B cell (primary cell): ENCODE results near the gene LIPH. TPM values are rescaled to one million over a fixed set of nuclear protein-coding genes. Genes with fewer than 3 reads are reported as not detected.

Source experiments
- ATAC-seq: fragments of 200-7000 bp; cut with Tn5 transposase; one replicate; pipeline ENCODE4 v1.10.0; 2021; ENCODE audit warnings: low read depth, mild to moderate bottlenecking, moderate number of reproducible peaks, moderate library complexity
- CTCF ChIA-PET: fragments of 350-600 bp; sonication (Branson Sonifier 250); formaldehyde crosslinking; loops from one replicate; lab custom pipeline; 2021; ENCODE audit warnings: antibody characterized with exemption, inconsistent platforms; lab: Charles Lee
- POLR2A ChIA-PET: fragments of 350-600 bp; sonication (Branson Sonifier 250); formaldehyde crosslinking; loops from one replicate; lab custom pipeline; 2021; ENCODE audit warnings: antibody characterized with exemption; lab: Charles Lee
- DNase-seq: peaks from one replicate; pipeline ENCODE4 v3.0.0; 2013
- H2AFZ ChIP-seq: 2 replicates; pipeline ENCODE4 v1.6.1; 2012; ENCODE audit warnings: mild to moderate bottlenecking, low read depth, low read length; ENCODE audit not compliant: insufficient read depth, poor library complexity, severe bottlenecking
- H3K27ac ChIP-seq, 2 donors: 1 replicate in 1 of 2; 2 replicates in 1 of 2; pipeline ENCODE4 v1.5.1; 2012 to 2013; ENCODE audit warnings: low read length in 2 of 2, mild to moderate bottlenecking in 2 of 2, moderate library complexity in 1 of 2
- H3K27me3 ChIP-seq, 4 experiments: fragments of 200-600 bp in 1 of 4; sonication (generic) in 1 of 4; replicated peaks in 1 of 4; 1 replicate in 2 of 4; 2 replicates in 2 of 4; pipeline versions ENCODE4 v1.6.1 to v1.7.0; 2013 to 2016; ENCODE audit warnings: low read length in 3 of 4, mild to moderate bottlenecking in 2 of 4, mixed read lengths in 1 of 4, moderate library complexity in 1 of 4; ENCODE audit not compliant: insufficient read depth in 4 of 4, control insufficient read depth in 3 of 4; ENCODE audit errors: control extremely low read depth in 1 of 4
- H3K36me3 ChIP-seq, 2 experiments: replicated peaks in 1 of 2; 1 replicate in 1 of 2; 2 replicates in 1 of 2; pipeline versions ENCODE4 v1.6.1 to v1.7.1; 2013; ENCODE audit warnings: low read length in 1 of 2; ENCODE audit not compliant: insufficient read depth in 2 of 2, control insufficient read depth in 1 of 2; ENCODE audit errors: control extremely low read depth in 1 of 2, extremely low read depth in 1 of 2
- H3K4me1 ChIP-seq, 2 donors: fragments of 200-600 bp in 1 of 2; sonication (generic) in 1 of 2; 1 replicate in 1 of 2; 2 replicates in 1 of 2; pipeline versions ENCODE4 v1.5.1 to v1.6.1; 2013 to 2017; ENCODE audit warnings: low read length in 2 of 2; ENCODE audit not compliant: control insufficient read depth in 2 of 2, insufficient read depth in 2 of 2
- H3K4me2 ChIP-seq: replicated peaks from 2 replicates; pipeline ENCODE3; 2012; ENCODE audit warnings: mild to moderate bottlenecking, low read depth, low read length; ENCODE audit not compliant: poor library complexity, severe bottlenecking
- H3K4me3 ChIP-seq, 5 experiments: fragments of 200-600 bp in 1 of 5; sonication (generic) in 1 of 5; 1 replicate in 3 of 5; 2 replicates in 2 of 5; pipeline versions ENCODE4 v1.5.1 to v1.7.0; 2011 to 2016; ENCODE audit warnings: low read length in 4 of 5, mild to moderate bottlenecking in 4 of 5, low read depth in 2 of 5, control low read depth in 1 of 5, moderate library complexity in 1 of 5; ENCODE audit not compliant: insufficient read depth in 1 of 5; ENCODE audit errors: control extremely low read depth in 1 of 5, extremely low read depth in 1 of 5
- H3K79me2 ChIP-seq: fragments of 200-600 bp; sonication (generic); one replicate; pipeline ENCODE4 v1.6.0; 2016; ENCODE audit warnings: low read length; ENCODE audit not compliant: control insufficient read depth, insufficient read depth
- H3K9ac ChIP-seq: fragments of 200-600 bp; sonication (generic); 2 replicates; pipeline ENCODE4 v1.6.1; 2017; ENCODE audit warnings: mild to moderate bottlenecking, low read length, moderate library complexity
- H3K9me3 ChIP-seq, 3 donors: one replicate each; pipeline versions ENCODE4 v1.6.1 to v1.7.1; 2013; ENCODE audit warnings: low read length in 2 of 3; ENCODE audit not compliant: control insufficient read depth in 2 of 3, insufficient read depth in 1 of 3; ENCODE audit errors: control extremely low read depth in 1 of 3
- H4K20me1 ChIP-seq: 2 replicates; pipeline ENCODE4 v1.6.0; 2012; ENCODE audit warnings: mild to moderate bottlenecking, low read length; ENCODE audit not compliant: insufficient read depth, control insufficient read depth, poor library complexity, severe bottlenecking
- H3K27ac Mint-ChIP-seq: one replicate; pipeline ENCODE4 v1.8.0; 2021; ENCODE audit warnings: mixed read lengths
- H3K27me3 Mint-ChIP-seq: one replicate; pipeline ENCODE4 v1.8.0; 2021; ENCODE audit warnings: mixed read lengths
- H3K4me1 Mint-ChIP-seq: one replicate; pipeline ENCODE4 v1.8.0; 2021; ENCODE audit warnings: mixed read lengths
- H3K4me3 Mint-ChIP-seq: one replicate; pipeline ENCODE4 v1.8.0; 2021; ENCODE audit warnings: mixed read lengths
- H3K9me3 Mint-ChIP-seq: one replicate; pipeline ENCODE4 v1.8.0; 2022; ENCODE audit warnings: mixed read lengths; ENCODE audit not compliant: insufficient read depth
- EZH2 ChIP-seq: IDR thresholded peaks from 2 replicates; pipeline ENCODE4 v1.6.1; 2012; ENCODE audit warnings: borderline replicate concordance, low read depth, mild to moderate bottlenecking, moderate library complexity, low read length; ENCODE audit not compliant: insufficient read depth, poor library complexity, severe bottlenecking
- WGBS: methylation state at CpG from one replicate; pipeline ENCODE4 v1.1.5; 2013; ENCODE audit warnings: missing lambda C conversion rate; ENCODE audit not compliant: insufficient coverage; 5-methylcytosine and 5-hydroxymethylcytosine counted together
- intact Hi-C: fragments of 100-400 bp; cut with micrococcal nuclease; formaldehyde crosslinking; loops from one replicate; pipeline ENCODE4 v1.10.0; 2022
- polyA plus RNA-seq: library from polyadenylated mRNA; depleted of rRNA; stranded (reverse); fragments of >200 nt; gene quantifications from 2 replicates; pipeline ENCODE4 v1.2.3, GENCODE V29; 2012
- total RNA-seq, 2 donors: library from RNA; stranded (reverse); fragments of 120-200 nt in 1 of 2; gene quantifications; 1 replicate in 1 of 2; 2 replicates in 1 of 2; pipeline versions ENCODE4 v1.2.3 to v1.2.4, GENCODE V29; 2013 to 2022
- TF ChIP-seq, protein P1 (sequence below): fragments of 200-600 bp; IDR thresholded peaks from one replicate; pipeline ENCODE4 v1.8.0; 2022; ENCODE audit warnings: antibody characterized with exemption, mild to moderate bottlenecking

The LIPH gene
- total and polyA plus RNA-seq, 2 donors (not counting 1 experiment from before 2014, with no cell fraction given) = not detected

DNA sequence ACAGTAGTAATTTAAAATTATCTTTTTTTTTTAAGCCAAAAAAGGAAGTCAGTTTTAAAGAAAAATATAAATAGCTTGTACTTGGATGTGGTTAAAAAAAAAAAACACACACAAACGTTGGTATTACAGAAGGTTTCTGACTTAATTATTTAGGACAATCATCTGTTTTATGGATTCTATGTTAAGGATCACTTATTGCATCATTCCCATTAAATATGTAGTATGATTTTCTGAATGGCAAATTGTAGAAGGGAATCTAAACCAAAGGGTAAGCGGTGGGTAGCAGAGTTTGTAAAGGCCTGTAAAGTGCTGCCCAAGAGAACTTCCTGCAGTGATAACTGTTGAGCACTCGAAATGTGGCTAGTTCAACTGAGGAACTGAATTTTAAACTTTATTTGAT, 41.7 kb upstream of the LIPH start:
- Mint-ChIP-seq H3K4me3 (no peak overlapping the region), H3K27me3 (no peaks in the 10 kb centered on the region), H3K9me3 (no peaks in the 10 kb centered on the region), H3K27ac (peak overlapping the region; percentile 78), H3K4me1 (peaks cover 27% of the 10 kb centered on the region)
- Histone ChIP-seq H3K79me2 (peaks cover 57% of the 10 kb centered on the region), H3K4me3 (no peak overlapping the region), H3K36me3 (peaks cover 2 to 24% of the 10 kb centered on the region in 2 experiments), H3K27ac (peak overlapping the region; percentile 74 to 81), H4K20me1 (no peaks in the 10 kb centered on the region), H3K4me1 (peaks cover 29 to 35% of the 10 kb centered on the region in 2 donors), H3K9me3 (no peaks in the 10 kb centered on the region), H3K27me3 (no peaks in the 10 kb centered on the region), H3K9ac (no peak overlapping the region), H3K4me2 (peak overlapping the region; percentile 45), H2AFZ (no peak overlapping the region)
- ChIA-PET CTCF (no interaction called here), POLR2A (interaction anchor here (0.6 kb wide), 1 partner anchor 76 kb away, joined by 4 read pairs; no protein-coding TSS in a partner anchor)
- no peak for ATAC-seq
- DNase-seq = peak; percentile 21
- WGBS = no CpG with 5 or more reads among the region's 3 CpGs
- TF ChIP-seq, protein P1, sequence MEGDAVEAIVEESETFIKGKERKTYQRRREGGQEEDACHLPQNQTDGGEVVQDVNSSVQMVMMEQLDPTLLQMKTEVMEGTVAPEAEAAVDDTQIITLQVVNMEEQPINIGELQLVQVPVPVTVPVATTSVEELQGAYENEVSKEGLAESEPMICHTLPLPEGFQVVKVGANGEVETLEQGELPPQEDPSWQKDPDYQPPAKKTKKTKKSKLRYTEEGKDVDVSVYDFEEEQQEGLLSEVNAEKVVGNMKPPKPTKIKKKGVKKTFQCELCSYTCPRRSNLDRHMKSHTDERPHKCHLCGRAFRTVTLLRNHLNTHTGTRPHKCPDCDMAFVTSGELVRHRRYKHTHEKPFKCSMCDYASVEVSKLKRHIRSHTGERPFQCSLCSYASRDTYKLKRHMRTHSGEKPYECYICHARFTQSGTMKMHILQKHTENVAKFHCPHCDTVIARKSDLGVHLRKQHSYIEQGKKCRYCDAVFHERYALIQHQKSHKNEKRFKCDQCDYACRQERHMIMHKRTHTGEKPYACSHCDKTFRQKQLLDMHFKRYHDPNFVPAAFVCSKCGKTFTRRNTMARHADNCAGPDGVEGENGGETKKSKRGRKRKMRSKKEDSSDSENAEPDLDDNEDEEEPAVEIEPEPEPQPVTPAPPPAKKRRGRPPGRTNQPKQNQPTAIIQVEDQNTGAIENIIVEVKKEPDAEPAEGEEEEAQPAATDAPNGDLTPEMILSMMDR = no peak
- TF ChIP-seq EZH2 = no peak
- intact Hi-C loops = no loop called here

DNA sequence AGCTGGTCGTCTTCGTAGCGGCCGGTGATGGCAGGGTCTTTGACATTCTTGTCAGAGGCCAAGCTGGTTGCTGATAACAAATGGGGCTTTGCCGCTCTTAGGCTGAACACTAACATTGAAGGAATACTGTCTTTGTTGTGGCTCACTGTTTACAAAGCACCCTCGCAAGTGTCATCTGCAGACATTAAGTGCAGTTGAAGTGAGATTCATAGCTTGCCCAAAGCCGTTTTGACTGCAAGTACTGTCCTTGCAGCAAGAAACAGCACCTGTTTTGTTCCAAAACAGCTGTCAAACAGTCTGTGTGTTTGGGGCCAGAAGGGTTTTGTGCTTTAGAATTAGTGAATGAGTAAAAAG, 34.3 kb upstream of the LIPH start:
- H3K4me3 ChIP-seq = peak overlapping the region; percentile 81 to 98 (median 93)
- H3K27me3 ChIP-seq = no peaks in the 10 kb centered on the region
- H3K4me3 Mint-ChIP-seq = peak overlapping the region; percentile 86
- H3K4me1 Mint-ChIP-seq = peaks cover 27% of the 10 kb centered on the region
- peak overlapping the region; percentile 64 for H2AFZ ChIP-seq
- H3K9ac ChIP-seq = peak overlapping the region; percentile 95
- no peak for TF ChIP-seq EZH2
- TF ChIP-seq, protein P1 = no peak
- WGBS = 9% methylated on average over 7 of the region's 7 CpGs
- no peaks in the 10 kb centered on the region for H4K20me1 ChIP-seq
- CTCF ChIA-PET = interaction anchor here (0.6 to 1.9 kb wide), 6 partner anchors 9 to 954 kb away, joined by 3 to 12 read pairs (median 4); no protein-coding TSS in a partner anchor
- no peaks in the 10 kb centered on the region for H3K9me3 ChIP-seq
- no peaks in the 10 kb centered on the region for H3K9me3 Mint-ChIP-seq
- ATAC-seq = no peak
- peaks cover 0 to 11% of the 10 kb centered on the region in 2 experiments for H3K36me3 ChIP-seq
- peak overlapping the region; percentile 93 for H3K27ac Mint-ChIP-seq
- peaks cover 20 to 37% of the 10 kb centered on the region in 2 donors for H3K4me1 ChIP-seq
- no peaks in the 10 kb centered on the region for H3K27me3 Mint-ChIP-seq
- no peak for DNase-seq
- intact Hi-C loops = loop anchor here (1.0 to 10.0 kb wide), 3 partner anchors 9 to 1198 kb away; partner anchors contain the start of gene EIF4A2
- H3K4me2 ChIP-seq = peak overlapping the region; percentile 80
- POLR2A ChIA-PET = interaction anchor here (1.0 to 1.1 kb wide), 2 partner anchors 9 to 88 kb away, joined by 5 to 10 read pairs; partner anchors contain the start of gene TMEM41A
- peak overlapping the region; percentile 92 to 96 for H3K27ac ChIP-seq
- peaks cover 44% of the 10 kb centered on the region for H3K79me2 ChIP-seq
